ENCODE results near the gene TMEM200B.
A peak's percentile ranks its signal among the peaks of the same experiment; 100 is the strongest.
"Not testable (repeated sequence)": the region's sequence is repeated elsewhere in the genome, so short reads cannot be mapped to it uniquely, and the experiment has no call there.

TMEM200B gene

GRCh38 chr1:29105822-29106221, 17.9 kb downstream of the TMEM200B start:
- DNase-seq = no peak

GRCh38 chr1:29100487-29100886, 23.2 kb downstream of the TMEM200B start:
- DNase-seq = no peak

- no peak for DNase-seq
Measured at GRCh38 chr1:29099286-29099685, 24.4 kb downstream of the TMEM200B start.

- peak; percentile 22 for DNase-seq
Measured at GRCh38 chr1:29096231-29096886, 27.3 kb downstream of the TMEM200B start.

GRCh38 chr1:29094954-29095353, 28.7 kb downstream of the TMEM200B start:
- DNase-seq = no peak

- no peak for DNase-seq
Measured at GRCh38 chr1:29094433-29094832, 29.3 kb downstream of the TMEM200B start.

- DNase-seq = not testable (repeated sequence)
Measured at GRCh38 chr1:29092704-29093103, 31.0 kb downstream of the TMEM200B start.

GRCh38 chr1:29090937-29091618, 32.6 kb downstream of the TMEM200B start:
- peak; percentile 2 for DNase-seq

- no peak for DNase-seq
Measured at GRCh38 chr1:29084196-29084521, 39.5 kb downstream of the TMEM200B start.

- no peak for DNase-seq
Measured at GRCh38 chr1:29083317-29084195, 40.1 kb downstream of the TMEM200B start.

- no peak for DNase-seq
Measured at GRCh38 chr1:29082519-29082918, 41.2 kb downstream of the TMEM200B start.

GRCh38 chr1:29081201-29081600, 42.5 kb downstream of the TMEM200B start:
- DNase-seq = no peak

GRCh38 chr1:29079916-29080629, 43.6 kb downstream of the TMEM200B start:
- DNase-seq = not testable (repeated sequence)

GRCh38 chr1:29077155-29077554, 46.5 kb downstream of the TMEM200B start:
- DNase-seq = no peak

Measured in NCI-H1436 (cell line).